Astrocyte (in vitro differentiated cells and primary cell): Measurements from ENCODE around the gene C17orf67. TPM values are rescaled to one million over a fixed set of nuclear protein-coding genes. Genes with fewer than 3 reads are reported as not detected.

ENCODE experiments used
- DNase-seq: peaks from one replicate; pipeline ENCODE4 v3.0.0-alpha.2; 2010; ENCODE audit warnings: low read depth
- FAIRE-seq: peaks from 2 replicates; lab custom pipeline; 2011; peaks lifted over from hg19 to GRCh38; lab: Jason Lieb, UNC
- H2AFZ ChIP-seq: 2 replicates; pipeline ENCODE4 v1.6.0; 2012; ENCODE audit warnings: low read depth, low read length, inconsistent platforms
- H3K27ac ChIP-seq: 2 replicates; pipeline ENCODE4 v1.5.1; 2011; ENCODE audit warnings: low read depth, low read length, inconsistent platforms
- H3K27me3 ChIP-seq: 2 replicates; pipeline ENCODE4 v1.6.0; 2011; ENCODE audit warnings: low read length, inconsistent platforms; ENCODE audit not compliant: insufficient read depth
- H3K36me3 ChIP-seq: 2 replicates; pipeline ENCODE4 v1.5.1; 2011; ENCODE audit warnings: low read length, inconsistent platforms; ENCODE audit not compliant: insufficient read depth
- H3K4me1 ChIP-seq: 2 replicates; pipeline ENCODE4 v1.5.1; 2011; ENCODE audit warnings: low read length, inconsistent platforms; ENCODE audit not compliant: insufficient read depth
- H3K4me2 ChIP-seq: 2 replicates; pipeline ENCODE4 v1.6.0; 2012; ENCODE audit warnings: low read length, inconsistent platforms
- H3K4me3 ChIP-seq: 2 replicates; pipeline ENCODE4 v1.5.1; 2011; ENCODE audit warnings: low read depth, mild to moderate bottlenecking, low read length, inconsistent platforms; ENCODE audit not compliant: insufficient read depth
- H3K79me2 ChIP-seq: 2 replicates; pipeline ENCODE4 v1.6.0; 2012; ENCODE audit warnings: mild to moderate bottlenecking, low read length, inconsistent platforms; ENCODE audit not compliant: insufficient read depth
- H3K9ac ChIP-seq: 2 replicates; pipeline ENCODE4 v1.6.0; 2012; ENCODE audit warnings: mild to moderate bottlenecking, low read length, inconsistent platforms
- H3K9me3 ChIP-seq: 2 replicates; pipeline ENCODE4 v1.5.1; 2012; ENCODE audit warnings: low read depth, mild to moderate bottlenecking, low read length, inconsistent platforms; ENCODE audit not compliant: insufficient read depth
- H4K20me1 ChIP-seq: 2 replicates; pipeline ENCODE4 v1.6.0; 2012; ENCODE audit warnings: low read length, inconsistent platforms; ENCODE audit not compliant: insufficient read depth
- H3K27ac Mint-ChIP-seq: one replicate; pipeline ENCODE4 v1.8.0; 2021; ENCODE audit warnings: mild to moderate bottlenecking, mixed read lengths; ENCODE audit not compliant: unreplicated experiment
- H3K27me3 Mint-ChIP-seq: one replicate; pipeline ENCODE4 v1.8.0; 2021; ENCODE audit warnings: low read depth, mixed read lengths; ENCODE audit not compliant: unreplicated experiment
- H3K36me3 Mint-ChIP-seq: one replicate; pipeline ENCODE4 v1.8.0; 2021; ENCODE audit warnings: low read depth, mixed read lengths; ENCODE audit not compliant: unreplicated experiment
- H3K4me1 Mint-ChIP-seq: one replicate; pipeline ENCODE4 v1.8.0; 2021; ENCODE audit warnings: low read depth, mixed read lengths; ENCODE audit not compliant: unreplicated experiment
- H3K4me3 Mint-ChIP-seq: one replicate; pipeline ENCODE4 v1.8.0; 2021; ENCODE audit warnings: mild to moderate bottlenecking, moderate library complexity, mixed read lengths; ENCODE audit not compliant: unreplicated experiment
- H3K9me3 Mint-ChIP-seq: one replicate; pipeline ENCODE4 v1.8.0; 2021; ENCODE audit warnings: mild to moderate bottlenecking, mixed read lengths; ENCODE audit not compliant: unreplicated experiment
- EZH2 ChIP-seq: IDR thresholded peaks from 2 replicates; pipeline ENCODE4 v1.6.1; 2012; ENCODE audit warnings: mild to moderate bottlenecking, low read length, inconsistent platforms; ENCODE audit not compliant: insufficient read depth
- total RNA-seq: library from RNA; stranded (reverse); gene quantifications from 2 replicates; pipeline ENCODE4 v1.2.1, GENCODE V29; 2021
- TF ChIP-seq, protein P1 (sequence below): IDR thresholded peaks from 2 replicates; pipeline ENCODE4 v1.5.1; 2011; ENCODE audit warnings: low read depth, mild to moderate bottlenecking, inconsistent platforms, low read length, moderate library complexity; ENCODE audit not compliant: insufficient read depth

Gene C17orf67
- total RNA-seq, 1 donor from 2014 or later = 2.8 TPM

DNA sequence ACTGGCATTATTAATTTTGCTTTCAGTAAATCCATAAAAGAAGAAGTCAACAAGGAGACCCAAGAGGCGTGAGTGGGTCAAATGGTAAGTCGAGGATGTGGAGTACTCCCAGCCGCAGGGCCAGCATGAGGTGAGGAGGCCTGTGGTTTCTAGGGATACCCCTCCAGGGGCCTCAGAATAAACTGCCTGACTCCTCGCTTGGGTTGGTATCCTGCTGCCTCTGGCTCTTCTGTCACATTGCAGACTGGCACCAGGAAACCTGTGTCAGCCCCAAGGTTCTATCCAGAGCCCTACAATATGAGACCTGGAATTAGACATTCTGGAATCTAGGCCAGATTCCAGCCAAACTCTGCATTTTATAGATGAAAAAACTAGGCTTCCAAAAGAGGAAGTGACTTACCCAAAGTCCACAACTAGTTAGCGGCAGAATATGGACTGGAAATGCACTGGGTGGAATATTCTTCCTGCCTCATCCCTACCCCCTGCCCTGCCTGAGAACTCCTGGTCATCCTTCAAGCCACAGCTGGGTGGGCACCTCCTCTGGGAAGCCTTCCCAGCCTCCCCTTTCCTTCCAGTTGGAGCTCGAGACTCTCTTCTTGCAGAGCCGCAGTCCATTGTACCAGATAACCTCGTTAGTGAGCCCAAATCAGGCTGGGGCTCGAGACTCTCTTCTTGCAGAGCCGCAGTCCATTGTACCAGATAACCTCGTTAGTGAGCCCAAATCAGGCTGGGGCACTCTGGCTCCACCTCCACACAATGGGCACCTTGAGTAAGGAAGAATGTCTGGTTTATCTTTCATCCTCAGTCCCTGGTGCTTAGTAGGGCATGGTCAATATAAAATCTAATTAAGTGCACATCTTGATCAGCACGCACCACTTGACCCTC lies 22.6 kb downstream of the C17orf67 start:
- Histone ChIP-seq H2AFZ (no peak overlapping the region), H3K9me3 (no peaks in the 10 kb centered on the region), H3K4me1 (no peaks in the 10 kb centered on the region), H4K20me1 (no peaks in the 10 kb centered on the region), H3K9ac (no peak overlapping the region), H3K4me3 (no peak overlapping the region), H3K27me3 (no peaks in the 10 kb centered on the region), H3K36me3 (no peaks in the 10 kb centered on the region), H3K27ac (no peak overlapping the region), H3K4me2 (no peak overlapping the region), H3K79me2 (no peaks in the 10 kb centered on the region)
- FAIRE-seq (no peak), DNase-seq (no peak)
- no peak overlapping the region for H3K4me3 Mint-ChIP-seq
- H3K27me3 Mint-ChIP-seq = peaks cover 6% of the 10 kb centered on the region
- no peak overlapping the region for H3K27ac Mint-ChIP-seq
- H3K9me3 Mint-ChIP-seq = no peaks in the 10 kb centered on the region
- peaks cover 3% of the 10 kb centered on the region for H3K4me1 Mint-ChIP-seq
- H3K36me3 Mint-ChIP-seq = no peaks in the 10 kb centered on the region
- TF ChIP-seq EZH2 = no peak
- TF ChIP-seq, protein P1, sequence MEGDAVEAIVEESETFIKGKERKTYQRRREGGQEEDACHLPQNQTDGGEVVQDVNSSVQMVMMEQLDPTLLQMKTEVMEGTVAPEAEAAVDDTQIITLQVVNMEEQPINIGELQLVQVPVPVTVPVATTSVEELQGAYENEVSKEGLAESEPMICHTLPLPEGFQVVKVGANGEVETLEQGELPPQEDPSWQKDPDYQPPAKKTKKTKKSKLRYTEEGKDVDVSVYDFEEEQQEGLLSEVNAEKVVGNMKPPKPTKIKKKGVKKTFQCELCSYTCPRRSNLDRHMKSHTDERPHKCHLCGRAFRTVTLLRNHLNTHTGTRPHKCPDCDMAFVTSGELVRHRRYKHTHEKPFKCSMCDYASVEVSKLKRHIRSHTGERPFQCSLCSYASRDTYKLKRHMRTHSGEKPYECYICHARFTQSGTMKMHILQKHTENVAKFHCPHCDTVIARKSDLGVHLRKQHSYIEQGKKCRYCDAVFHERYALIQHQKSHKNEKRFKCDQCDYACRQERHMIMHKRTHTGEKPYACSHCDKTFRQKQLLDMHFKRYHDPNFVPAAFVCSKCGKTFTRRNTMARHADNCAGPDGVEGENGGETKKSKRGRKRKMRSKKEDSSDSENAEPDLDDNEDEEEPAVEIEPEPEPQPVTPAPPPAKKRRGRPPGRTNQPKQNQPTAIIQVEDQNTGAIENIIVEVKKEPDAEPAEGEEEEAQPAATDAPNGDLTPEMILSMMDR = no peak

DNA sequence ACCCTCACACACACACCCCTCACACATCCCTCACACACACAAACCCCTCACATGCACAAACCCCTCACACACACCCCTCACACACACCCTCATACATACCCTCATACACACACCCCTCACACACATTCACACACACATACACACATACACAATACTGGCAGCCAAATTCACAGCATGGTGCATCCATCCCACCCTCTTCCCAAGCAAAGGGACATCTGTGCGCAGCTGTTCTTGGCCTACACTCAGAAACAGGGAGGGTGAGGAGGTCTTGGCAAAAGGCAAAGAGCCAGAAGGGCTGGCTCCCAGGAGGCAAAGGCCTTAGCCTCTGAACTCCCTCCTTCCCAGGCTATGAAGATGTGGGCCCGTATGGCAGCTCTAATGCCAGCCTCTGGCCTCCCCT lies 23.4 kb downstream of the C17orf67 start:
- Histone ChIP-seq H3K27ac (no peak overlapping the region), H3K4me2 (no peak overlapping the region), H3K4me1 (no peaks in the 10 kb centered on the region), H2AFZ (no peak overlapping the region), H3K36me3 (no peaks in the 10 kb centered on the region), H3K9ac (no peak overlapping the region), H3K9me3 (no peaks in the 10 kb centered on the region), H4K20me1 (no peaks in the 10 kb centered on the region), H3K27me3 (no peaks in the 10 kb centered on the region), H3K79me2 (no peaks in the 10 kb centered on the region), H3K4me3 (no peak overlapping the region)
- DNase-seq (no peak), FAIRE-seq (no peak)
- no peak for TF ChIP-seq EZH2
- TF ChIP-seq, protein P1 = no peak
- no peak overlapping the region for H3K27ac Mint-ChIP-seq
- H3K9me3 Mint-ChIP-seq = no peaks in the 10 kb centered on the region
- H3K27me3 Mint-ChIP-seq = peaks cover 6% of the 10 kb centered on the region
- peaks cover 3% of the 10 kb centered on the region for H3K4me1 Mint-ChIP-seq
- no peak overlapping the region for H3K4me3 Mint-ChIP-seq
- H3K36me3 Mint-ChIP-seq = no peaks in the 10 kb centered on the region

DNA sequence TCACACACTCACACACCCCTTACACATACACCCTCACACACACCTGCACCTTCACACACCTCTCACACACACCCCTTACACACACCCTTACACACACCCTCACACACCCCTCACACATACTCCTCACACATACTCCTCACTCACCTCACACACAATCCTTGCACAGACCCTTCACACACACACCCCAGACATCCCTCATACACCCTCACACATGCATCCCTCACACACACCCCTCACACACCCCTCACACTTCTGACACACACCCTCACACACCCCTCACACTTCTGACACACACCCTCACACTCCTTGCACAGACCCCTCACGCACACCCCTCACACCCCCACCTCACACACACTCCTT lies 23.9 kb downstream of the C17orf67 start:
- no peak overlapping the region for H3K4me2 ChIP-seq
- no peak for FAIRE-seq
- Mint-ChIP-seq H3K9me3 (no peaks in the 10 kb centered on the region), H3K27ac (no peak overlapping the region), H3K4me3 (no peak overlapping the region), H3K36me3 (no peaks in the 10 kb centered on the region), H3K27me3 (peaks cover 6% of the 10 kb centered on the region), H3K4me1 (peaks cover under 1% of the 10 kb centered on the region)
- no peak for DNase-seq
- no peaks in the 10 kb centered on the region for H4K20me1 ChIP-seq
- no peak overlapping the region for H3K9ac ChIP-seq
- no peaks in the 10 kb centered on the region for H3K4me1 ChIP-seq
- no peaks in the 10 kb centered on the region for H3K9me3 ChIP-seq
- no peak overlapping the region for H2AFZ ChIP-seq
- no peaks in the 10 kb centered on the region for H3K27me3 ChIP-seq
- no peak overlapping the region for H3K4me3 ChIP-seq
- no peaks in the 10 kb centered on the region for H3K36me3 ChIP-seq
- H3K79me2 ChIP-seq = no peaks in the 10 kb centered on the region
- no peak for TF ChIP-seq EZH2
- H3K27ac ChIP-seq = no peak overlapping the region
